PFSK-1 (cell line): ENCODE data around the gene CCL19.

ENCODE experiments used
- FOXP2 ChIP-seq: optimal IDR thresholded peaks from 2 replicates; pipeline ENCODE3; 2011; ENCODE audit warnings: borderline replicate concordance, control low read depth, inconsistent platforms; ENCODE audit not compliant: insufficient read depth; ENCODE audit errors: extremely low read length, extremely low read depth
- POLR2AphosphoS5 ChIP-seq: IDR thresholded peaks from 2 replicates; pipeline ENCODE4 v1.6.1; 2012; ENCODE audit warnings: low read depth, mild to moderate bottlenecking, control low read depth, low read length, moderate library complexity
- REST ChIP-seq, 2 experiments: IDR thresholded peaks; 2 replicates each; pipeline versions ENCODE4 v1.6.1 to v1.8.0; 2011 to 2012; ENCODE audit warnings: low read depth in 2 of 2, low read length in 2 of 2, control low read depth in 1 of 2, inconsistent platforms in 1 of 2, mild to moderate bottlenecking in 1 of 2, moderate library complexity in 1 of 2; ENCODE audit not compliant: insufficient read depth in 1 of 2
- TAF1 ChIP-seq: IDR thresholded peaks from 2 replicates; pipeline ENCODE4 v1.6.1; 2012; ENCODE audit warnings: low read length, control low read depth, borderline replicate concordance; ENCODE audit not compliant: insufficient read depth

GRCh38 chr9:34689116-34689470 is 2.0 kb downstream of the CCL19 start:
- no peak for TF ChIP-seq POLR2AphosphoS5
- no peak for TF ChIP-seq REST (IDR thresholded peaks at IDR 0.05; ENCODE audit: insufficient read depth in 1 of 2, low read depth in 2 of 2, low read length in 2 of 2)
- no peak for TF ChIP-seq TAF1
- no peak for TF ChIP-seq FOXP2
